ENCODE measurements around the gene GALNT1.
A peak's percentile ranks its signal among the peaks of the same experiment; 100 is the strongest.

Gene GALNT1

GRCh38 chr18:35616664-35617423, 35.3 kb downstream of the GALNT1 start:
- DNase-seq (ENCODE audit: low read depth in 2 of 2, low spot score in 1 of 2): peak; percentile 30 to 36

GRCh38 chr18:35617865-35618264, 36.3 kb downstream of the GALNT1 start:
- DNase-seq (ENCODE audit: low read depth in 2 of 2, low spot score in 1 of 2): no peak

GRCh38 chr18:35618289-35618688, 36.7 kb downstream of the GALNT1 start:
- DNase-seq (ENCODE audit: low read depth in 2 of 2, low spot score in 1 of 2): no peak

- no peak for DNase-seq (ENCODE audit: low read depth in 2 of 2, low spot score in 1 of 2)
Observed at GRCh38 chr18:35618696-35619095, 37.2 kb downstream of the GALNT1 start.

- no peak for DNase-seq (ENCODE audit: low read depth in 2 of 2, low spot score in 1 of 2)
Observed at GRCh38 chr18:35619464-35619863, 37.9 kb downstream of the GALNT1 start.

GRCh38 chr18:35619941-35620340, 38.4 kb downstream of the GALNT1 start:
- DNase-seq (ENCODE audit: low read depth in 2 of 2, low spot score in 1 of 2): no peak

- no peak for DNase-seq (ENCODE audit: low read depth in 2 of 2, low spot score in 1 of 2)
Observed at GRCh38 chr18:35620765-35621164, 39.2 kb downstream of the GALNT1 start.

GRCh38 chr18:35623255-35623654, 41.7 kb downstream of the GALNT1 start:
- no peak for DNase-seq (ENCODE audit: low read depth in 2 of 2, low spot score in 1 of 2)

GRCh38 chr18:35624146-35624545, 42.6 kb downstream of the GALNT1 start:
- DNase-seq (ENCODE audit: low read depth in 2 of 2, low spot score in 1 of 2): no peak

- DNase-seq (ENCODE audit: low read depth in 2 of 2, low spot score in 1 of 2): no peak
Observed at GRCh38 chr18:35625232-35625631, 43.7 kb downstream of the GALNT1 start.

GRCh38 chr18:35633761-35634160, 52.2 kb downstream of the GALNT1 start:
- no peak for DNase-seq (ENCODE audit: low read depth in 2 of 2, low spot score in 1 of 2)

- no peak for DNase-seq (ENCODE audit: low read depth in 2 of 2, low spot score in 1 of 2)
Observed at GRCh38 chr18:35634323-35634722, 52.8 kb downstream of the GALNT1 start.

- DNase-seq (ENCODE audit: low read depth in 2 of 2, low spot score in 1 of 2): no peak
Observed at GRCh38 chr18:35635170-35635569, 53.6 kb downstream of the GALNT1 start.

GRCh38 chr18:35637227-35637626, 55.7 kb downstream of the GALNT1 start:
- no peak for DNase-seq (ENCODE audit: low read depth in 2 of 2, low spot score in 1 of 2)

- no peak for DNase-seq (ENCODE audit: low read depth in 2 of 2, low spot score in 1 of 2)
Observed at GRCh38 chr18:35639296-35639695, 57.8 kb downstream of the GALNT1 start.

- DNase-seq (ENCODE audit: low read depth in 2 of 2, low spot score in 1 of 2): no peak
Observed at GRCh38 chr18:35641467-35641866, 59.9 kb downstream of the GALNT1 start.

GRCh38 chr18:35641916-35642315, 60.4 kb downstream of the GALNT1 start:
- DNase-seq (ENCODE audit: low read depth in 2 of 2, low spot score in 1 of 2): no peak

GRCh38 chr18:35642802-35643201, 61.3 kb downstream of the GALNT1 start:
- no peak for DNase-seq (ENCODE audit: low read depth in 2 of 2, low spot score in 1 of 2)

GRCh38 chr18:35646449-35646848, 64.9 kb downstream of the GALNT1 start:
- no peak for DNase-seq (ENCODE audit: low read depth in 2 of 2, low spot score in 1 of 2)

GRCh38 chr18:35653392-35654135, 72.0 kb downstream of the GALNT1 start:
- no peak for DNase-seq (ENCODE audit: low read depth in 2 of 2, low spot score in 1 of 2)

- no peak for DNase-seq (ENCODE audit: low read depth in 2 of 2, low spot score in 1 of 2)
Observed at GRCh38 chr18:35658112-35658511, 76.6 kb downstream of the GALNT1 start.

GRCh38 chr18:35661483-35662146, 80.1 kb downstream of the GALNT1 start:
- DNase-seq (ENCODE audit: low read depth in 2 of 2, low spot score in 1 of 2): no peak
